Measurements from ENCODE around the gene MYCBPAP. TPM values are rescaled to one million over a fixed set of nuclear protein-coding genes. Genes with fewer than 3 reads are reported as not detected.
"Not testable (repeated sequence)": the region's sequence is repeated elsewhere in the genome, so short reads cannot be mapped to it uniquely, and the experiment has no call there.

The MYCBPAP gene
- total RNA-seq, 5 donors from 2014 or later (not counting 1 experiment from before 2014, with no cell fraction given), result 0.92 to 6.9 (median 4.7) TPM

DNA sequence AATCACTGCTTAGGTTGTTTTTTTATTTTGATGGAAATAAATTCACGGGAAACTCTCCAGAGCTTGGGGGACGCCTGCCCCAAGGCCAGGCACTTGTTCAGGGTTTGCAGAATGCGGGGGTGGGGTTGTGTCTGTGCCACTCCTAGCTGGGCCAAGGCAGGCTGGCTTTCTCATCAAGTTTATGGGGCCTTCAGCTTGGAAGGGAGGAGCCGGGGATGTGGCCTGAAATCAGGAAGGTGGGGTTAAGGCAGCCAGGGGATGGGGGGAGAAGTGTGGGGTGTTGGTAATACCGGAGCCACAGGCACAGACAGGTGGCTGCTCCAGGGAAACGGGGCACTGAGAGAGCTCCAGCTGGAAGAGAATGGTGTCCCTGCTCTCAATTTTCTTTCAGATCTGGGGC lies 37.8 kb upstream of the MYCBPAP start:
- Mint-ChIP-seq H3K9me3 (no peaks in the 10 kb centered on the region), H3K27me3 (peaks cover 17 to 27% of the 10 kb centered on the region in 2 donors), H3K4me3 (peak overlapping the region in 1 of 3 donors; percentile 20), H3K27ac (no peak overlapping the region), H3K36me3 (peaks cover 17% of the 10 kb centered on the region), H3K4me1 (peaks cover 3 to 24% (median 7%) of the 10 kb centered on the region in 3 donors)
- peaks cover 0 to 28% of the 10 kb centered on the region in 2 experiments for H3K4me1 ChIP-seq (ENCODE audit: control insufficient read depth in 1 of 2, extremely low read depth in 1 of 2, insufficient read depth in 2 of 2, low read length in 2 of 2)
- ChIA-PET POLR2A (no interaction called here), CTCF (interaction anchor here in 1 of 2 donors (1.0 kb wide), 1 partner anchor 9 kb away, joined by 4 read pairs; no protein-coding TSS in a partner anchor)
- H3K27ac ChIP-seq (ENCODE audit: low read length), result no peak overlapping the region
- H3K36me3 ChIP-seq (ENCODE audit: control insufficient read depth in 2 of 2, extremely low read depth in 1 of 2, insufficient read depth in 1 of 2, low read length in 1 of 2), result peaks cover 0 to 2% of the 10 kb centered on the region in 2 donors
- H3K4me3 ChIP-seq (ENCODE audit: control insufficient read depth in 1 of 2, extremely low read depth in 1 of 2, low read length in 1 of 2), result no peak overlapping the region
- ATAC-seq (replicated peaks in 1 of 4) (no peak), DNase-seq (no peak)
- H3K9me3 ChIP-seq, result no peaks in the 10 kb centered on the region
- 88% methylated on average over 6 of the region's 6 CpGs for WGBS (ENCODE audit: insufficient coverage)
- H3K27me3 ChIP-seq (replicated peaks in 1 of 2; ENCODE audit: control insufficient read depth in 2 of 2, extremely low read depth in 1 of 2, insufficient read depth in 2 of 2, low read length in 1 of 2), result peaks cover 4 to 57% of the 10 kb centered on the region in 2 experiments

DNA sequence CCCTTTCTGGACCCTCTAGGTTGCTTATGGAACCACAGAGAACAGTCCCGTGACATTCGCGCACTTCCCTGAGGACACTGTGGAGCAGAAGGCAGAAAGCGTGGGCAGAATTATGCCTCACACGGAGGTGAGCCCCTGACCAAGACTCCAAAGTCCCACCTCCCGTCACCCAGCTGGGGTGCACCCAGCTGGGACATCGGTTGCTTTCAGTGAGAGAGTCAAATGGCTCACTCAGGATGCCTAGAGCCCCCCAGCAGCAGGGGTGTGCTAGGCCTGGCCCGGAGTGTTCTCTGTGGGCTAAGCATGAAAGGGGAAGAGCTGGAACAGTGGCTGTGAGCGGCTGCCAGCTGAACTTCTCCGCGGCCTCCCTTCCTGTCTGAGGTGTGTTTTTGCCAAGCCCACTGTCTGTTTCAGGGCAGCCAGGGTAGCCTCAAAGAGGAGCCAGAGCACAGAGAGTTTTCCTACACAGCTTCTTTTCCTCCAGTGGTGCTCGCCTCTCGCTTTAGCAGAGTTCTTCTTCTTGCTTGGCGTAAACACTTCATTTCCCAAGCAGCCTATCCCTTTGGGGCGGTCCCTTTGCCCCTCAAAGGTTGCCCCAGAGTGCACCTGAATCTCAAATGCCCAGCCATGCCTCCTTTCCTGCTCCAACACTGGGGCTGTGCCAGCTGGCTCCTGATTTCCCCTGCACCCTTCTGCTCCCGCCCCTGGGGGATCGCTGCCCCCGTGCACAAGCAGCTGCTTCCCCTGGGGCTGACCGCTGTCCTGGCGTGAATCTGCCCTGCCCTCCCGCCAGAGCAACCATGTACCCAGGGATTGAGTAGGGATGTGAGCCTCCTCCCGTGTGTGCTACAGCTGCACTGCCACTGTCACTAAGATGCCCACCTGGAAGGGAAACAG lies 37.0 kb upstream of the MYCBPAP start:
- Histone ChIP-seq H3K4me3 (ENCODE audit: control insufficient read depth in 1 of 2, extremely low read depth in 1 of 2, low read length in 1 of 2) (no peak overlapping the region), H3K27me3 (replicated peaks in 1 of 2; ENCODE audit: control insufficient read depth in 2 of 2, extremely low read depth in 1 of 2, insufficient read depth in 2 of 2, low read length in 1 of 2) (peaks cover 4 to 55% of the 10 kb centered on the region in 2 experiments), H3K36me3 (ENCODE audit: control insufficient read depth in 2 of 2, extremely low read depth in 1 of 2, insufficient read depth in 1 of 2, low read length in 1 of 2) (peaks cover 0 to 2% of the 10 kb centered on the region in 2 donors), H3K9me3 (no peaks in the 10 kb centered on the region), H3K27ac (ENCODE audit: low read length) (no peak overlapping the region), H3K4me1 (ENCODE audit: control insufficient read depth in 1 of 2, extremely low read depth in 1 of 2, insufficient read depth in 2 of 2, low read length in 2 of 2) (peaks cover 0 to 27% of the 10 kb centered on the region in 2 experiments)
- DNase-seq (no peak), ATAC-seq (replicated peaks in 1 of 4) (no peak)
- Mint-ChIP-seq H3K9me3 (no peaks in the 10 kb centered on the region), H3K4me1 (peaks cover 3 to 20% (median 7%) of the 10 kb centered on the region in 3 donors), H3K27me3 (peaks cover 17 to 27% of the 10 kb centered on the region in 2 donors), H3K4me3 (peak overlapping the region in 1 of 3 donors; percentile 5), H3K36me3 (peaks cover 17% of the 10 kb centered on the region), H3K27ac (no peak overlapping the region)
- ChIA-PET POLR2A (no interaction called here), CTCF (interaction anchor here (0.6 to 1.0 kb wide), 4 partner anchors 8 to 178 kb away, joined by 3 to 4 read pairs (median 3); no protein-coding TSS in a partner anchor)
- WGBS (ENCODE audit: insufficient coverage), result 64% methylated on average over 19 of the region's 22 CpGs

DNA sequence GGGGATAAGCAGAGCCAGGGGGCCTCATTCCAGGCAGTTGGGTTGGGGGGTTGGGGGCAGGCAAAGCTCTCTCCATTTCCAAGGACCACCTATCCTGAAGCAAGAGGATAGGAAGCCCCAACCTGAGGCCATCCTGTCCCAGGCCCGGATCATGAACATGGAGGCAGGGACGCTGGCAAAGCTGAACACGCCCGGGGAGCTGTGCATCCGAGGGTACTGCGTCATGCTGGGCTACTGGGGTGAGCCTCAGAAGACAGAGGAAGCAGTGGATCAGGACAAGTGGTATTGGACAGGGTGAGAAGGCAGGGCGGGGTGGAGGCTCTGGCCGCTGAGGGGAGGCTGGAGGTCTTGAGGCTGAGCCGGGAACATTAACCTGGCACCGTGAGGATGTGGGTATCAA lies 36.0 kb upstream of the MYCBPAP start:
- H3K27me3 ChIP-seq (replicated peaks in 1 of 2; ENCODE audit: control insufficient read depth in 2 of 2, extremely low read depth in 1 of 2, insufficient read depth in 2 of 2, low read length in 1 of 2), result peaks cover 4 to 57% of the 10 kb centered on the region in 2 experiments
- peaks cover 14 to 22% of the 10 kb centered on the region in 2 donors for H3K27me3 Mint-ChIP-seq
- no peak for ATAC-seq (replicated peaks in 1 of 4)
- H3K4me1 ChIP-seq (ENCODE audit: control insufficient read depth in 1 of 2, extremely low read depth in 1 of 2, insufficient read depth in 2 of 2, low read length in 2 of 2), result peaks cover 0 to 18% of the 10 kb centered on the region in 2 experiments
- H3K4me3 Mint-ChIP-seq, result no peak overlapping the region
- peaks cover 0 to 2% of the 10 kb centered on the region in 2 donors for H3K36me3 ChIP-seq (ENCODE audit: control insufficient read depth in 2 of 2, extremely low read depth in 1 of 2, insufficient read depth in 1 of 2, low read length in 1 of 2)
- WGBS (ENCODE audit: insufficient coverage), result 96% methylated on average over 9 of the region's 10 CpGs
- H3K36me3 Mint-ChIP-seq, result peaks cover 17% of the 10 kb centered on the region
- no peak overlapping the region for H3K27ac Mint-ChIP-seq
- CTCF ChIA-PET, result interaction anchor here in 1 of 2 donors (0.7 kb wide), 1 partner anchor 177 kb away, joined by 3 read pairs; no protein-coding TSS in a partner anchor
- no peak overlapping the region for H3K4me3 ChIP-seq (ENCODE audit: control insufficient read depth in 1 of 2, extremely low read depth in 1 of 2, low read length in 1 of 2)
- no peaks in the 10 kb centered on the region for H3K9me3 ChIP-seq
- H3K9me3 Mint-ChIP-seq, result no peaks in the 10 kb centered on the region
- POLR2A ChIA-PET, result no interaction called here
- peaks cover 3 to 11% (median 7%) of the 10 kb centered on the region in 3 donors for H3K4me1 Mint-ChIP-seq
- no peak for DNase-seq
- H3K27ac ChIP-seq (ENCODE audit: low read length), result no peak overlapping the region

DNA sequence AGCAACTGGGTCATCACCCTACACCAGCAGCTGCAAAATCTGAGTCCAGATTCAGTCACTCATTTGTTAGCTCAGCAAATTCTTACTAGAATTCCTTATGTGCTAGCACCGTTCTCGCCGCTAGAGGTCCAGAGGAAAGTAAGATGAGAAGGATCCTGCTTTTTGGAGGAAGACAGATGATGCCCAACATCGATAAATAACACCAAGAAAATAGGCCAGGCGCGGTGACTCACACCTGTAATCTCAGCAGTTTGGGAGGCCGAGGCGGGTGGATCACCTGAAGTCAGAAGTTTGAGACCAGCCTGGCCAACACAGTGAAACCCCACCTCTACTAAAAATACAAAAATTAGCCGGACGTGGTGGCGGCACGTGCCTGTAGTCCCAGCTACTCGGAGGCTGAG lies 35.5 kb upstream of the MYCBPAP start:
- Histone ChIP-seq H3K4me1 (ENCODE audit: control insufficient read depth in 1 of 2, extremely low read depth in 1 of 2, insufficient read depth in 2 of 2, low read length in 2 of 2) (peaks cover under 1 to 23% of the 10 kb centered on the region in 2 experiments), H3K27me3 (replicated peaks in 1 of 2; ENCODE audit: control insufficient read depth in 2 of 2, extremely low read depth in 1 of 2, insufficient read depth in 2 of 2, low read length in 1 of 2) (peaks cover 4 to 54% of the 10 kb centered on the region in 2 experiments)
- H3K4me3 ChIP-seq (ENCODE audit: control insufficient read depth in 1 of 2, extremely low read depth in 1 of 2, low read length in 1 of 2); ATAC-seq (replicated peaks in 1 of 4); POLR2A ChIA-PET; H3K36me3 ChIP-seq (ENCODE audit: control insufficient read depth in 2 of 2, extremely low read depth in 1 of 2, insufficient read depth in 1 of 2, low read length in 1 of 2); H3K27ac Mint-ChIP-seq; DNase-seq; H3K9me3 Mint-ChIP-seq; H3K9me3 ChIP-seq; H3K4me3 Mint-ChIP-seq; H3K27ac ChIP-seq (ENCODE audit: low read length); CTCF ChIA-PET; H3K4me1 Mint-ChIP-seq: not testable (repeated sequence)
- Mint-ChIP-seq H3K36me3 (peaks cover 17% of the 10 kb centered on the region), H3K27me3 (peaks cover 10 to 19% of the 10 kb centered on the region in 2 donors)
- 95% methylated on average over 5 of the region's 13 CpGs for WGBS (ENCODE audit: insufficient coverage)

DNA sequence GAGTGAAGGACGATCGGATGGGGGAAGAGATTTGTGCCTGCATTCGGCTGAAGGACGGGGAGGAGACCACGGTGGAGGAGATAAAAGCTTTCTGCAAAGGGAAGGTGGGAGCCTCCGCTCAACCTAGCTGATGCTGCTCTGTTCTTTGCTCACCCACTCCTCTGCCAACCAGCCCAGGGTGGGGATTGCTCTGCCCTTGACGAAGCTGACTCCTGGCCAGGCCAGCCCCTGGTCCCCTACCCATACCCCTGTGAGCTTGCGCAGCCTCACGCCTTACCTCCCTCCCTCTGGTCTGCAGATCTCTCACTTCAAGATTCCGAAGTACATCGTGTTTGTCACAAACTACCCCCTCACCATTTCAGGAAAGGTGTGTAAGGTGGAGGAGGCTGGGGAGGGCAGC lies 34.3 kb upstream of the MYCBPAP start:
- DNase-seq (no peak), ATAC-seq (replicated peaks in 1 of 4) (no peak)
- Histone ChIP-seq H3K4me3 (ENCODE audit: control insufficient read depth in 1 of 2, extremely low read depth in 1 of 2, low read length in 1 of 2) (no peak overlapping the region), H3K27ac (ENCODE audit: low read length) (no peak overlapping the region), H3K36me3 (ENCODE audit: control insufficient read depth in 2 of 2, extremely low read depth in 1 of 2, insufficient read depth in 1 of 2, low read length in 1 of 2) (peaks cover 0 to 2% of the 10 kb centered on the region in 2 donors), H3K9me3 (no peaks in the 10 kb centered on the region), H3K27me3 (replicated peaks in 1 of 2; ENCODE audit: control insufficient read depth in 2 of 2, extremely low read depth in 1 of 2, insufficient read depth in 2 of 2, low read length in 1 of 2) (peaks cover 0 to 43% of the 10 kb centered on the region in 2 experiments), H3K4me1 (ENCODE audit: control insufficient read depth in 1 of 2, extremely low read depth in 1 of 2, insufficient read depth in 2 of 2, low read length in 2 of 2) (peaks cover 5 to 22% of the 10 kb centered on the region in 2 experiments)
- POLR2A ChIA-PET, result no interaction called here
- Mint-ChIP-seq H3K36me3 (peaks cover 17% of the 10 kb centered on the region), H3K4me3 (no peak overlapping the region), H3K9me3 (no peaks in the 10 kb centered on the region), H3K27me3 (peaks cover 3 to 11% of the 10 kb centered on the region in 2 donors), H3K4me1 (peaks cover 6 to 8% (median 7%) of the 10 kb centered on the region in 3 donors), H3K27ac (no peak overlapping the region)
- WGBS (ENCODE audit: insufficient coverage), result 40% methylated on average over 1 of the region's 11 CpGs
- CTCF ChIA-PET, result no interaction called here

DNA sequence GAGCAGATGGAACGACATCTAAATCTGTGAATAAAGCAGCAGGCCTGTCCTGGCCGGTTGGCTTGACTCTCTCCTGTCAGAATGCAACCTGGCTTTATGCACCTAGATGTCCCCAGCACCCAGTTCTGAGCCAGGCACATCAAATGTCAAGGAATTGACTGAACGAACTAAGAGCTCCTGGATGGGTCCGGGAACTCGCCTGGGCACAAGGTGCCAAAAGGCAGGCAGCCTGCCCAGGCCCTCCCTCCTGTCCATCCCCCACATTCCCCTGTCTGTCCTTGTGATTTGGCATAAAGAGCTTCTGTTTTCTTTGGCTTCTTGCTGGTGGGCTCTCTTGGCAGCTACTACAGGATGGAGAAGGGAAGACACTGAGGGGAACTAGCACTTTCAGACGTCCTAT lies 33.7 kb upstream of the MYCBPAP start:
- POLR2A ChIA-PET, result no interaction called here
- Histone ChIP-seq H3K36me3 (ENCODE audit: control insufficient read depth in 2 of 2, extremely low read depth in 1 of 2, insufficient read depth in 1 of 2, low read length in 1 of 2) (peaks cover 0 to 2% of the 10 kb centered on the region in 2 donors), H3K4me1 (ENCODE audit: control insufficient read depth in 1 of 2, extremely low read depth in 1 of 2, insufficient read depth in 2 of 2, low read length in 2 of 2) (peaks cover 5 to 18% of the 10 kb centered on the region in 2 experiments), H3K9me3 (no peaks in the 10 kb centered on the region), H3K27ac (ENCODE audit: low read length) (no peak overlapping the region), H3K27me3 (replicated peaks in 1 of 2; ENCODE audit: control insufficient read depth in 2 of 2, extremely low read depth in 1 of 2, insufficient read depth in 2 of 2, low read length in 1 of 2) (peaks cover 0 to 36% of the 10 kb centered on the region in 2 experiments), H3K4me3 (ENCODE audit: control insufficient read depth in 1 of 2, extremely low read depth in 1 of 2, low read length in 1 of 2) (no peak overlapping the region)
- 95% methylated on average over 4 of the region's 6 CpGs for WGBS (ENCODE audit: insufficient coverage)
- CTCF ChIA-PET, result no interaction called here
- peaks cover 17% of the 10 kb centered on the region for H3K36me3 Mint-ChIP-seq
- H3K4me3 Mint-ChIP-seq, result no peak overlapping the region
- peaks cover 3 to 11% of the 10 kb centered on the region in 2 donors for H3K27me3 Mint-ChIP-seq
- DNase-seq, result no peak
- peaks cover 8 to 12% (median 10%) of the 10 kb centered on the region in 3 donors for H3K4me1 Mint-ChIP-seq
- no peaks in the 10 kb centered on the region for H3K9me3 Mint-ChIP-seq
- H3K27ac Mint-ChIP-seq, result no peak overlapping the region
- no peak for ATAC-seq (replicated peaks in 1 of 4)

All from T-cell (primary cell).